ENCODE data around the gene CDC25B. TPM values are rescaled to one million over a fixed set of nuclear protein-coding genes. Genes with fewer than 3 reads are reported as not detected.

Gene CDC25B
- total and polyA plus RNA-seq, 2 of the 13 experiments (the other 11 are each of a cell fraction or from before 2014, with no cell fraction given): 14.5 to 19.4 TPM

GRCh38 chr20:3749689-3750531, 46.2 kb upstream of the CDC25B start (continued):
- TF ChIP-seq NFAT5 (CRISPR knock-in tag; IDR thresholded peaks at IDR 0.05) (no peak), ZBTB34 (CRISPR knock-in tag; IDR thresholded peaks at IDR 0.05) (no peak), TBX3 (IDR thresholded peaks at IDR 0.05; ENCODE audit: borderline replicate concordance) (no peak), SRSF1 (optimal IDR thresholded peaks at IDR 0.05; ENCODE audit: low read depth, low read length) (peak; percentile 13), SRY (CRISPR knock-in tag; IDR thresholded peaks at IDR 0.05) (peak; percentile 69; the same call in 1 of the 2 replicates)
- TF ChIP-seq, protein P1, sequence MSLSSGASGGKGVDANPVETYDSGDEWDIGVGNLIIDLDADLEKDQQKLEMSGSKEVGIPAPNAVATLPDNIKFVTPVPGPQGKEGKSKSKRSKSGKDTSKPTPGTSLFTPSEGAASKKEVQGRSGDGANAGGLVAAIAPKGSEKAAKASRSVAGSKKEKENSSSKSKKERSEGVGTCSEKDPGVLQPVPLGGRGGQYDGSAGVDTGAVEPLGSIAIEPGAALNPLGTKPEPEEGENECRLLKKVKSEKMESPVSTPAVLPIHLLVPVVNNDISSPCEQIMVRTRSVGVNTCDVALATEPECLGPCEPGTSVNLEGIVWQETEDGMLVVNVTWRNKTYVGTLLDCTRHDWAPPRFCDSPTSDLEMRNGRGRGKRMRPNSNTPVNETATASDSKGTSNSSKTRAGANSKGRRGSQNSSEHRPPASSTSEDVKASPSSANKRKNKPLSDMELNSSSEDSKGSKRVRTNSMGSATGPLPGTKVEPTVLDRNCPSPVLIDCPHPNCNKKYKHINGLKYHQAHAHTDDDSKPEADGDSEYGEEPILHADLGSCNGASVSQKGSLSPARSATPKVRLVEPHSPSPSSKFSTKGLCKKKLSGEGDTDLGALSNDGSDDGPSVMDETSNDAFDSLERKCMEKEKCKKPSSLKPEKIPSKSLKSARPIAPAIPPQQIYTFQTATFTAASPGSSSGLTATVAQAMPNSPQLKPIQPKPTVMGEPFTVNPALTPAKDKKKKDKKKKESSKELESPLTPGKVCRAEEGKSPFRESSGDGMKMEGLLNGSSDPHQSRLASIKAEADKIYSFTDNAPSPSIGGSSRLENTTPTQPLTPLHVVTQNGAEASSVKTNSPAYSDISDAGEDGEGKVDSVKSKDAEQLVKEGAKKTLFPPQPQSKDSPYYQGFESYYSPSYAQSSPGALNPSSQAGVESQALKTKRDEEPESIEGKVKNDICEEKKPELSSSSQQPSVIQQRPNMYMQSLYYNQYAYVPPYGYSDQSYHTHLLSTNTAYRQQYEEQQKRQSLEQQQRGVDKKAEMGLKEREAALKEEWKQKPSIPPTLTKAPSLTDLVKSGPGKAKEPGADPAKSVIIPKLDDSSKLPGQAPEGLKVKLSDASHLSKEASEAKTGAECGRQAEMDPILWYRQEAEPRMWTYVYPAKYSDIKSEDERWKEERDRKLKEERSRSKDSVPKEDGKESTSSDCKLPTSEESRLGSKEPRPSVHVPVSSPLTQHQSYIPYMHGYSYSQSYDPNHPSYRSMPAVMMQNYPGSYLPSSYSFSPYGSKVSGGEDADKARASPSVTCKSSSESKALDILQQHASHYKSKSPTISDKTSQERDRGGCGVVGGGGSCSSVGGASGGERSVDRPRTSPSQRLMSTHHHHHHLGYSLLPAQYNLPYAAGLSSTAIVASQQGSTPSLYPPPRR (CRISPR knock-in tag; IDR thresholded peaks at IDR 0.05; ENCODE audit: borderline replicate concordance): no peak
- TF ChIP-seq, protein P2, sequence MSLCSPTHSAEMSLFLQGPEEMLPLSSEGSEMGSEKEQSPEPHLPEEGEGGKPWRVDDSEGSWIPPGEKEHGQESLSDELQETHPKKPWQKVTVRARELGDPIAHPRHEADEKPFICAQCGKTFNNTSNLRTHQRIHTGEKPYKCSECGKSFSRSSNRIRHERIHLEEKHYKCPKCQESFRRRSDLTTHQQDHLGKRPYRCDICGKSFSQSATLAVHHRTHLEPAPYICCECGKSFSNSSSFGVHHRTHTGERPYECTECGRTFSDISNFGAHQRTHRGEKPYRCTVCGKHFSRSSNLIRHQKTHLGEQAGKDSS (CRISPR knock-in tag; IDR thresholded peaks at IDR 0.05; ENCODE audit: borderline replicate concordance, low read depth): peak; percentile 34; the same call in 1 of the 2 replicates
- TF ChIP-seq, protein P3, sequence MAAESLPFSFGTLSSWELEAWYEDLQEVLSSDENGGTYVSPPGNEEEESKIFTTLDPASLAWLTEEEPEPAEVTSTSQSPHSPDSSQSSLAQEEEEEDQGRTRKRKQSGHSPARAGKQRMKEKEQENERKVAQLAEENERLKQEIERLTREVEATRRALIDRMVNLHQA (CRISPR knock-in tag; IDR thresholded peaks at IDR 0.05): no peak

Data from HepG2 (cell line).